Vagina (tissue), 2 donors: ENCODE results near the gene SLX4. TPM values are rescaled to one million over a fixed set of nuclear protein-coding genes. Genes with fewer than 3 reads are reported as not detected.

ENCODE experiments used
- DNase-seq, 2 donors: peaks; one replicate each; pipeline ENCODE4 v3.0.0-alpha.2; 2017; ENCODE audit errors: extremely low spot score in 2 of 2
- H3K27ac ChIP-seq: fragments of 200-600 bp; sonication (generic); one replicate; pipeline ENCODE4 v1.5.1; 2019
- H3K27me3 ChIP-seq: fragments of 200-600 bp; sonication (generic); one replicate; pipeline ENCODE4 v1.5.1; 2019
- H3K36me3 ChIP-seq, 2 donors: fragments of 200-600 bp; sonication (generic); one replicate each; pipeline ENCODE4 v1.5.1; 2017 to 2019
- H3K4me1 ChIP-seq: fragments of 200-600 bp; sonication (generic); one replicate; pipeline ENCODE4 v1.5.1; 2019
- H3K4me3 ChIP-seq, 2 donors: fragments of 200-600 bp; sonication (generic); 1 replicate in 1 of 2; 2 replicates in 1 of 2; pipeline ENCODE4 v1.5.1; 2016 to 2019
- H3K9me3 ChIP-seq: fragments of 200-600 bp; sonication (generic); one replicate; pipeline ENCODE4 v1.5.1; 2019
- POLR2A ChIP-seq, 2 donors: fragments of 450-650 bp; IDR thresholded peaks; one replicate each; pipeline ENCODE4 v1.6.1; 2017; ENCODE audit warnings: antibody characterized with exemption in 2 of 2, mild to moderate bottlenecking in 2 of 2, moderate library complexity in 2 of 2
- POLR2AphosphoS5 ChIP-seq, 2 donors: sonication (generic); formaldehyde crosslinking; IDR thresholded peaks; one replicate each; pipeline ENCODE4 v1.9.0; 2017; ENCODE audit warnings: antibody characterized with exemption in 2 of 2, mild to moderate bottlenecking in 2 of 2, low read depth in 1 of 2; ENCODE audit not compliant: insufficient read depth in 1 of 2
- intact Hi-C: fragments of 100-400 bp; cut with DNase I; formaldehyde crosslinking; loops from one replicate; pipeline ENCODE4 v1.15.1; 2023
- total RNA-seq: library from RNA; depleted of rRNA; stranded (reverse); fragments of >200 nt; gene quantifications from one replicate; pipeline ENCODE4 v1.2.3, GENCODE V29; 2016
- TF ChIP-seq, protein P1 (sequence below), 3 experiments: fragments of 450-650 bp in 2 of 3; fragments of 200-600 bp in 1 of 3; sonication (generic) in 1 of 3; IDR thresholded peaks; one replicate each; pipeline ENCODE4 v1.5.1; 2017 to 2019; ENCODE audit warnings: antibody characterized with exemption in 3 of 3, mild to moderate bottlenecking in 2 of 3, moderate library complexity in 2 of 3

The SLX4 gene
- total RNA-seq, 1 donor from 2014 or later = 3.9 TPM

DNA sequence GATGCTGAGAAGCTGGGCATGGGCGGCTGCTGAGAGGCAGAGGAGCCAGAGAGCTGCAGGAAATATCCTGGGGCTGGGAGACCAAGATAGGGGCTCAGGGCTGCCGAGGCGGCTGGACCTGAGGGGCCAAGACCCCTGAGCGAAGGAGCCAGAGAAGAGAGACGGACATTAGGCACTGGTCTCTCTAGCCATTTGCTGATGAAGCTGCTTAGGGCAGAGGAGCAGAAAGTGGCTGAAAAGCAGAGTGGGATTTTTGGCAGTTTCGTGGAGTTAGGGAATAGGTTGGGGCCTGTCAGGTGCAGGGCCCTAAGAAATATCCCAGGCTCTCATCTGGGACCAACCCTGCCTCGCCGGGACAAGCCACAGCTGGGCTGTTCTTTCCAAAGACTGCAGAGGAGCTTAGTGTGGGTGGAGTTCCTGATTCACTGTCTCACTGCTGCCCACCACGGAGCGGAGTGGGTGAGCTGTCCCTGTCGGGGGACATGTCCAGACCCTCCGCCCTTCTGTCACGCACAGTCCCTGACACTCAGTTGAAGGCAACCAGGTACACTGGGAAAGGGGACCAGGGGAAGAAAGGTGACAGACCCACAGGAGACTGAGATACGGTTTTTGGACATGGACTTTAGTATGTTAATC is 31.8 kb upstream of the SLX4 start:
- no peaks in the 10 kb centered on the region for H3K9me3 ChIP-seq
- peaks cover 0 to 4% of the 10 kb centered on the region in 2 donors for H3K36me3 ChIP-seq
- intact Hi-C loops = no loop called here
- H3K4me3 ChIP-seq = peak overlapping the region in 1 of 2 donors; percentile 1
- TF ChIP-seq, protein P1, sequence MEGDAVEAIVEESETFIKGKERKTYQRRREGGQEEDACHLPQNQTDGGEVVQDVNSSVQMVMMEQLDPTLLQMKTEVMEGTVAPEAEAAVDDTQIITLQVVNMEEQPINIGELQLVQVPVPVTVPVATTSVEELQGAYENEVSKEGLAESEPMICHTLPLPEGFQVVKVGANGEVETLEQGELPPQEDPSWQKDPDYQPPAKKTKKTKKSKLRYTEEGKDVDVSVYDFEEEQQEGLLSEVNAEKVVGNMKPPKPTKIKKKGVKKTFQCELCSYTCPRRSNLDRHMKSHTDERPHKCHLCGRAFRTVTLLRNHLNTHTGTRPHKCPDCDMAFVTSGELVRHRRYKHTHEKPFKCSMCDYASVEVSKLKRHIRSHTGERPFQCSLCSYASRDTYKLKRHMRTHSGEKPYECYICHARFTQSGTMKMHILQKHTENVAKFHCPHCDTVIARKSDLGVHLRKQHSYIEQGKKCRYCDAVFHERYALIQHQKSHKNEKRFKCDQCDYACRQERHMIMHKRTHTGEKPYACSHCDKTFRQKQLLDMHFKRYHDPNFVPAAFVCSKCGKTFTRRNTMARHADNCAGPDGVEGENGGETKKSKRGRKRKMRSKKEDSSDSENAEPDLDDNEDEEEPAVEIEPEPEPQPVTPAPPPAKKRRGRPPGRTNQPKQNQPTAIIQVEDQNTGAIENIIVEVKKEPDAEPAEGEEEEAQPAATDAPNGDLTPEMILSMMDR (IDR thresholded peaks at IDR 0.05) = no peak
- TF ChIP-seq POLR2AphosphoS5 (IDR thresholded peaks at IDR 0.05; ENCODE audit: insufficient read depth in 1 of 2, low read depth in 1 of 2) (no peak), POLR2A (IDR thresholded peaks at IDR 0.05) (no peak)
- peaks cover 5% of the 10 kb centered on the region for H3K4me1 ChIP-seq
- DNase-seq = peak in 1 of 2 donors; percentile 32
- H3K27ac ChIP-seq = no peak overlapping the region
- H3K27me3 ChIP-seq = no peaks in the 10 kb centered on the region

DNA sequence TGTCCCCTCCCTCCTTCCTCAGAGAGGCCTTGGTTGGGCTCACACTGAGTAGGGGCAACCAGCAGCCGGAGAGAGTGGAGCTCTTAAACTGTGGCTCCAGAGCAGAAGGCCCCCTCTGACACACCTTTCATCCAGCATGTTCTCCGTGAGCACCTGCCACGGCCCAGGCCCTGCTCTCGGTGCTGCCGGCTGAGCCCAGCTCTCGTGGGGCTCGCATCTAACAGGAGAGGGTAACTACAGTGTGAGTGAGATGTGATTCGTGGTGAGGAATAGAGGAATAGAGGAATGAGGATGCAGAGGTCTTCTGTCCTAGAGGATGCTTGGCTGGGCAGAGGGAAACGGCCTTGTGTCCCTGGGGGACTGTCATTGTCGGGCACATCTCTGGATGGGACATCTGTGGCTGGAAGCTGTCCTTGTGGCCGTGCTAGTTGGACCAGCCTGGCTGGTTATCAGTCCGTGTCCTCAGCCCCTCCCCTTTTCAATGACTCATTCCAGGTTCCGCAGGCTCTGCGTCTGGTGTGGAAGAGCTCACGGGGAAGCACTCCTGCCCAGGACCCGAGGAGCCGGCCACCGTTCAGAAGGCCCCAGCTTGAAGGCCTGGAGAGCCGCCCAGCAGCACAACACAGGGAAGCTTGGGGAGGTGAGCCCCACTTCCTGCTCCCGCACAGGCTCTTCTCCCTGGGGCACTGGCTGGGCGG is 31.1 kb upstream of the SLX4 start:
- Histone ChIP-seq H3K4me3 (peak overlapping the region in 1 of 2 donors; percentile 1), H3K9me3 (no peaks in the 10 kb centered on the region), H3K27ac (no peak overlapping the region), H3K4me1 (peaks cover 6% of the 10 kb centered on the region), H3K36me3 (peaks cover 0 to 4% of the 10 kb centered on the region in 2 donors), H3K27me3 (no peaks in the 10 kb centered on the region)
- intact Hi-C loops = no loop called here
- TF ChIP-seq POLR2AphosphoS5 (IDR thresholded peaks at IDR 0.05; ENCODE audit: insufficient read depth in 1 of 2, low read depth in 1 of 2) (no peak), POLR2A (IDR thresholded peaks at IDR 0.05) (no peak)
- TF ChIP-seq, protein P1 (IDR thresholded peaks at IDR 0.05) = no peak
- DNase-seq = peak in 1 of 2 donors; percentile 69

DNA sequence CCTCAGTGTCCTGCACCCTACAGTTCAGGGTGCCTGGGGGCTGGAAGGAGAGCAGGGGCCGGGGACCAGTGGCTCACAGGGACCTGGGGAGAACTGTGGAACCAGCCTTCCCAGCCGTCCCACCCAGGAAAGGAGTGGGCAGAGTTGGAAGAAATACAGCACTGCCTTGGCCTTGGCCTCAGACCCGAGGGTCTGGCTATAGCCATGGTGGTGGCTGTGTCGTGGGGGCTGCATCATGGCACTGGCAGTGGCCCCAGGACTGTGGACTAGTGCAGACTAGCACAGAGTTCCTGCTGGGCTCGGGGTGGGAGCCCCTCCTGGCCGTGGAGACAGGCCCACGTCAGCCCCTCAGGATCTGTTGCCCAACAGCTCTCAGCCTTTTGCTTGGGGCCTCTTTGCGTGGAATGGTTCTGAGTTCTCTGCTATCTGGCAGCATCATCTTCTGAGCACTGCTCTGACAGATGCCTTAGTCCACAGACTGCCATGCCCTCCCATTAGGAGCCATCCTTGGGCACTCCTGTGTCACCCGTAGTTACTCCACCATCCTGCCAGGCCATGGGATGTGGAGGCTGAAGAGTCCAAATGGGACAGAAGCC is 30.5 kb upstream of the SLX4 start:
- H3K27me3 ChIP-seq = no peaks in the 10 kb centered on the region
- H3K9me3 ChIP-seq = no peaks in the 10 kb centered on the region
- intact Hi-C loops = no loop called here
- H3K36me3 ChIP-seq = peaks cover 0 to 4% of the 10 kb centered on the region in 2 donors
- H3K27ac ChIP-seq = no peak overlapping the region
- no peak overlapping the region for H3K4me3 ChIP-seq
- DNase-seq = peak in 1 of 2 donors; percentile 62
- H3K4me1 ChIP-seq = peaks cover 12% of the 10 kb centered on the region
- TF ChIP-seq POLR2A (IDR thresholded peaks at IDR 0.05) = no peak
- no peak for TF ChIP-seq POLR2AphosphoS5 (IDR thresholded peaks at IDR 0.05; ENCODE audit: insufficient read depth in 1 of 2, low read depth in 1 of 2)
- TF ChIP-seq, protein P1 (IDR thresholded peaks at IDR 0.05) = no peak

DNA sequence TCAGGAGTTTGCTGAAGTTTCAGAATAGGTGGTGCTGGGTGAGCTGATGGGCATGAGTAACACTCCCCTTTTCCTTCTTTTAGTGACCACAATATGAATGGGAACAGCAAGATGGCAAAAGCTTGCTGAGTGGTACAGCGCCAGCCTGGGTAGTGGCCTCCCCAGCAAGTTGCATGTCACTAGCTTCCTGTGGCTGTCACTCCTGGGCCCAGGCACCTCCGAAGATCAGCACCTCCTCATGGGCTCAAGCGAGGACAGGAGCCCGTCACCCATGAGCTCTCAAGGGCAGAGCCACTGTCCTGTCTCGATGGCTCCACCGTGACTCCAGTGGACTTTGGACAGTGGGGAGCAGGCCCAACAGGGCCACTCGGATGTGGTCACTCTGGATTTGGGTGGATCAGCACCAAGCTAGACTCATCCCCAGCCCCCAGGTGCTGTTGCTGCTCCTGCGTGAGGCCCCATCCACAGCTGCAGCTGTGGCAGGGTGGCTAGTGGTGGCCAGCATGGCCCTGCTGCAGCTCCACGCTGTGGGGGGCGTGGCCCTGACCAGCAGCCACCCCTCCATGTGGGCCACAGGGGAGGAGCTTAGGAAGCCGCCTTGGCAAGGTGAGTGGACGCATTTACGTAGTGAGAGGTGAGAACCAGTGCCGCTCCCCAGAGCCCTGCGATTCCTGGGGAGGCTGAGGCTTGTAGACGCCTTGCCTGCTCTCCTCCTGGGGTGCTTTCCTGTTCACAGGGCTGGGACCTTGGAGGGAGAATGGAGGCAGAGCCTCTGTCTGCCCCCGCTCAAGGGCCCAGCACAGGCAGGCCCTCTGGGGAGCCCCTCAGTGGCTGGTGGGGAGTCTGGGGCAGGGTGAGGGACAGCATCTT is 29.5 kb upstream of the SLX4 start:
- TF ChIP-seq, protein P1 (IDR thresholded peaks at IDR 0.05) = no peak
- intact Hi-C loops = no loop called here
- H3K36me3 ChIP-seq = peaks cover 0 to 4% of the 10 kb centered on the region in 2 donors
- H3K9me3 ChIP-seq = no peaks in the 10 kb centered on the region
- H3K27ac ChIP-seq = no peak overlapping the region
- peaks cover 7% of the 10 kb centered on the region for H3K4me1 ChIP-seq
- H3K4me3 ChIP-seq = no peak overlapping the region
- peak in 1 of 2 donors; percentile 49 for DNase-seq
- no peaks in the 10 kb centered on the region for H3K27me3 ChIP-seq
